CD4-positive, alpha-beta T cell treated with Interleukin-6 for 4 hours (primary cell): Measurements from ENCODE around the gene TAS2R20.

ENCODE experiments used
- DNase-seq: peaks from one replicate; pipeline ENCODE4 v3.0.0-alpha.2; 2020; ENCODE audit warnings: mixed read lengths

The TAS2R20 gene

GRCh38 chr12:10957741-10958140, 40.4 kb downstream of the TAS2R20 start:
- no peak for DNase-seq

- no peak for DNase-seq
These were observed 42.0 kb downstream of the TAS2R20 start for GRCh38 chr12:10956085-10956484.

DNA sequence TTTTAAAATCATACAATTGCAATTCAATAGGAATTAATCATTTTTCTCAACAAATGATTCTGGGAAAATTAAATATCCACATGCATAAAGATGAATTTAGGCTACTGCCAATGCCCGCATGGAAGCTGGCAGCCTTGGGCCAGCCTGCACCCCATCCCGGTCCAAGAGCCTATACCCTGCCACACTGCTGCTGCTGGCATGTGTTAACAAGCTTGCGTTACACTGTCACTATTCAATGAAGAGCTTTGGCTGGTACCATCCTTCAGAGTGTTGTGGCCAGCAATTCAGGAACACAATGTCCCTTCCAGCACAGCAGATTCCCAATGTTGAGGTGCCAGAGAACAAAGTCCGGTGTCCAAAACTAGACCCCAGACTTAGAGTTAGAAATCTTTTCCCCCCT, 45.5 kb downstream of the TAS2R20 start:
- no peak for DNase-seq
